ENCODE data around the gene LUZP2.

DNA sequence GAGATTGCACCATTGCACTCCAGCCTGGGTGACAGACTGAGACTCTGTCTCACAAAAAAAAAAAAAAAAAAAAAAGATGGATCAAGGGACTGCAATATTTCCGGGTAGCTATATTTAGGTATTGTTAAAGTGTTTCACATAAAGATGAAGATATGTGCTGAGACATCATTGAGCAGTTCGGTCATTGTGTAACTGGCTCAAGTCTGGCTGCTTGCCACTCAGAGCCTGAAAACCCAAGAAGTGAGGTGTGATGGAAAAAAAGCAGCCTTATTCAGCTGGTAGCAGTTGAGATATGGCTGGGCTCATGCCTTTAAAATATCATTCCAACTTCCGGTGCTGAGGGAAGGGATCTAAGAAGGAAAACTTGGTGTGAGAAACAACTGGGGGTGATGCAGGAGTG is 46.9 kb downstream of the LUZP2 start:
- no peak for TF ChIP-seq ZNF668 (CRISPR knock-in tag; IDR thresholded peaks at IDR 0.05)
- TF ChIP-seq, protein P1, sequence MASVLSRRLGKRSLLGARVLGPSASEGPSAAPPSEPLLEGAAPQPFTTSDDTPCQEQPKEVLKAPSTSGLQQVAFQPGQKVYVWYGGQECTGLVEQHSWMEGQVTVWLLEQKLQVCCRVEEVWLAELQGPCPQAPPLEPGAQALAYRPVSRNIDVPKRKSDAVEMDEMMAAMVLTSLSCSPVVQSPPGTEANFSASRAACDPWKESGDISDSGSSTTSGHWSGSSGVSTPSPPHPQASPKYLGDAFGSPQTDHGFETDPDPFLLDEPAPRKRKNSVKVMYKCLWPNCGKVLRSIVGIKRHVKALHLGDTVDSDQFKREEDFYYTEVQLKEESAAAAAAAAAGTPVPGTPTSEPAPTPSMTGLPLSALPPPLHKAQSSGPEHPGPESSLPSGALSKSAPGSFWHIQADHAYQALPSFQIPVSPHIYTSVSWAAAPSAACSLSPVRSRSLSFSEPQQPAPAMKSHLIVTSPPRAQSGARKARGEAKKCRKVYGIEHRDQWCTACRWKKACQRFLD (CRISPR knock-in tag; IDR thresholded peaks at IDR 0.05): no peak
- TF ChIP-seq ETV6 (IDR thresholded peaks at IDR 0.05; ENCODE audit: borderline replicate concordance in 1 of 2, low read depth in 2 of 2, low read length in 1 of 2): no peak
- TF ChIP-seq ETV6 (CRISPR knock-in tag; IDR thresholded peaks at IDR 0.05; ENCODE audit: borderline replicate concordance): no peak
- TF ChIP-seq TAF1 (IDR thresholded peaks at IDR 0.05; ENCODE audit: control insufficient read depth, extremely low read depth, insufficient read depth, low read length, severe bottlenecking): no peak
- TF ChIP-seq SP1 (CRISPR knock-in tag; IDR thresholded peaks at IDR 0.05): no peak
- TF ChIP-seq, protein P2, sequence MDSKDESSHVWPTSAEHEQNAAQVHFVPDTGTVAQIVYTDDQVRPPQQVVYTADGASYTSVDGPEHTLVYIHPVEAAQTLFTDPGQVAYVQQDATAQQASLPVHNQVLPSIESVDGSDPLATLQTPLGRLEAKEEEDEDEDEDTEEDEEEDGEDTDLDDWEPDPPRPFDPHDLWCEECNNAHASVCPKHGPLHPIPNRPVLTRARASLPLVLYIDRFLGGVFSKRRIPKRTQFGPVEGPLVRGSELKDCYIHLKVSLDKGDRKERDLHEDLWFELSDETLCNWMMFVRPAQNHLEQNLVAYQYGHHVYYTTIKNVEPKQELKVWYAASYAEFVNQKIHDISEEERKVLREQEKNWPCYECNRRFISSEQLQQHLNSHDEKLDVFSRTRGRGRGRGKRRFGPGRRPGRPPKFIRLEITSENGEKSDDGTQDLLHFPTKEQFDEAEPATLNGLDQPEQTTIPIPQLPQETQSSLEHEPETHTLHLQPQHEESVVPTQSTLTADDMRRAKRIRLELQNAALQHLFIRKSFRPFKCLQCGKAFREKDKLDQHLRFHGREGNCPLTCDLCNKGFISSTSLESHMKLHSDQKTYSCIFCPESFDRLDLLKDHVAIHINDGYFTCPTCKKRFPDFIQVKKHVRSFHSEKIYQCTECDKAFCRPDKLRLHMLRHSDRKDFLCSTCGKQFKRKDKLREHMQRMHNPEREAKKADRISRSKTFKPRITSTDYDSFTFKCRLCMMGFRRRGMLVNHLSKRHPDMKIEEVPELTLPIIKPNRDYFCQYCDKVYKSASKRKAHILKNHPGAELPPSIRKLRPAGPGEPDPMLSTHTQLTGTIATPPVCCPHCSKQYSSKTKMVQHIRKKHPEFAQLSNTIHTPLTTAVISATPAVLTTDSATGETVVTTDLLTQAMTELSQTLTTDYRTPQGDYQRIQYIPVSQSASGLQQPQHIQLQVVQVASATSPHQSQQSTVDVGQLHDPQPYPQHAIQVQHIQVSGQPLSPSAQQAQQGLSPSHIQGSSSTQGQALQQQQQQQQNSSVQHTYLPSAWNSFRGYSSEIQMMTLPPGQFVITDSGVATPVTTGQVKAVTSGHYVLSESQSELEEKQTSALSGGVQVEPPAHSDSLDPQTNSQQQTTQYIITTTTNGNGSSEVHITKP (IDR thresholded peaks at IDR 0.05; ENCODE audit: partially characterized antibody): no peak
- TF ChIP-seq CBX8 (IDR thresholded peaks at IDR 0.05; ENCODE audit: borderline replicate concordance, extremely low read depth, low read depth, low read length, poor library complexity, severe bottlenecking): no peak
- no peak for TF ChIP-seq TEAD4 (IDR thresholded peaks at IDR 0.05; ENCODE audit: low read length)
- no peak for TF ChIP-seq TEAD4 (CRISPR knock-in tag; IDR thresholded peaks at IDR 0.05; ENCODE audit: borderline replicate concordance)
- no peak for TF ChIP-seq ZBTB40 (IDR thresholded peaks at IDR 0.05)
- no peak for TF ChIP-seq ZBTB40 (CRISPR knock-in tag; IDR thresholded peaks at IDR 0.05)
- TF ChIP-seq FOXP4 (CRISPR knock-in tag; IDR thresholded peaks at IDR 0.05; ENCODE audit: borderline replicate concordance): no peak
- no peak for TF ChIP-seq SRSF1 (IDR thresholded peaks at IDR 0.05; ENCODE audit: low read depth, low read length)
- no peak for TF ChIP-seq EZH2 (IDR thresholded peaks at IDR 0.05; ENCODE audit: borderline replicate concordance, low read depth, low read length)
- no peak for TF ChIP-seq RFX5 (IDR thresholded peaks at IDR 0.05; ENCODE audit: low read depth, low read length)
- no peak for TF ChIP-seq HDAC6 (IDR thresholded peaks at IDR 0.05; ENCODE audit: low read depth, low read length)
